ENCODE data around the gene OTOGL.
"Not testable (repeated sequence)": the region's sequence is repeated elsewhere in the genome, so short reads cannot be mapped to it uniquely, and the experiment has no call there.

The OTOGL gene

DNA sequence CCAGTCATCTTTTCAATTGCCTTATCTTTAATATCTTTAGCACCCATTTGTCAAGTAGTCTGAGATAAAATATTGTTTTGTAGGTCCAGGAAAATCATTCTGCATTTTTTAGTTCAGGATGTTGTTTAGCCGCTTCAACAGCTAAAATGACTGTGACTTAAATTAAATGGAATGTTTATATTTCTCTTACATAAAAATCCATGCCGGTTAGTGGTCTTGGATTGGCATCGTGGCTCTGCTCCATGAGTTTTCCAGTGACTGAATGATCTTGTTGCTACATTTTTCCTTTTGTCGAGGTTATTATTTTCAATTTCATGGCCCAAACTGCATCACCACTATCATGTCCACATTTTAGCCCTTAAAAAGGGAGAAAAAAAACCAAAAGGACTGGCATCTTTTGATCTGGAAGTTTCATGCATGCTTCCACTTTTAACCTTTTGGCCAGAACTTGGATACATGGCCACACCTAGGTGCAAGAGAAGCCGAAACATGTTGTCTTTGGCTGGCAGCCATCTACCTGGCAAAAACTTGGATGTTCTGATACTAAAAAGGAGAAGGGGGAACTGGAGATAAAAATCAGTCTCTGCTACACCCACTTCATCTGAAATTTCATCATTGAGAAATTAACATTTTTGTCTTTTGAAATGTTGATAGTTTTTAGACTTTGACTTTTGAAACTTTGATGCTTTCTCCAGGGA lies 142.4 kb downstream of the OTOGL start:
- H3K36me3 ChIP-seq (ENCODE audit: control insufficient read depth, low read length): no peaks in the 10 kb centered on the region
- H3K4me1 ChIP-seq (ENCODE audit: control insufficient read depth, low read length): no peaks in the 10 kb centered on the region
- H3K9me2 ChIP-seq (replicated peaks; ENCODE audit: control insufficient read depth, low read length): no peaks in the 10 kb centered on the region
- H3K79me2 ChIP-seq (ENCODE audit: control insufficient read depth, low read length): no peaks in the 10 kb centered on the region
- no peaks in the 10 kb centered on the region for H4K20me1 ChIP-seq (ENCODE audit: control insufficient read depth, insufficient read depth, low read depth, low read length)
- H3K27me3 ChIP-seq (ENCODE audit: control insufficient read depth, low read length): no peaks in the 10 kb centered on the region
- no peaks in the 10 kb centered on the region for H3K9me3 ChIP-seq (ENCODE audit: control insufficient read depth, insufficient read depth, low read length)
- H3K4me2 ChIP-seq (ENCODE audit: low read length): no peak overlapping the region
- no peak overlapping the region for H3K27ac ChIP-seq (ENCODE audit: low read depth, low read length)
- H3F3A ChIP-seq (ENCODE audit: control insufficient read depth, insufficient read depth): no peaks in the 10 kb centered on the region
- no peak overlapping the region for H3K4me3 ChIP-seq (ENCODE audit: low read length)
- TF ChIP-seq, protein P1, sequence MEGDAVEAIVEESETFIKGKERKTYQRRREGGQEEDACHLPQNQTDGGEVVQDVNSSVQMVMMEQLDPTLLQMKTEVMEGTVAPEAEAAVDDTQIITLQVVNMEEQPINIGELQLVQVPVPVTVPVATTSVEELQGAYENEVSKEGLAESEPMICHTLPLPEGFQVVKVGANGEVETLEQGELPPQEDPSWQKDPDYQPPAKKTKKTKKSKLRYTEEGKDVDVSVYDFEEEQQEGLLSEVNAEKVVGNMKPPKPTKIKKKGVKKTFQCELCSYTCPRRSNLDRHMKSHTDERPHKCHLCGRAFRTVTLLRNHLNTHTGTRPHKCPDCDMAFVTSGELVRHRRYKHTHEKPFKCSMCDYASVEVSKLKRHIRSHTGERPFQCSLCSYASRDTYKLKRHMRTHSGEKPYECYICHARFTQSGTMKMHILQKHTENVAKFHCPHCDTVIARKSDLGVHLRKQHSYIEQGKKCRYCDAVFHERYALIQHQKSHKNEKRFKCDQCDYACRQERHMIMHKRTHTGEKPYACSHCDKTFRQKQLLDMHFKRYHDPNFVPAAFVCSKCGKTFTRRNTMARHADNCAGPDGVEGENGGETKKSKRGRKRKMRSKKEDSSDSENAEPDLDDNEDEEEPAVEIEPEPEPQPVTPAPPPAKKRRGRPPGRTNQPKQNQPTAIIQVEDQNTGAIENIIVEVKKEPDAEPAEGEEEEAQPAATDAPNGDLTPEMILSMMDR (IDR thresholded peaks at IDR 0.05; ENCODE audit: low read depth, low read length, poor library complexity, severe bottlenecking): no peak
- TF ChIP-seq EZH2phosphoT487 (IDR thresholded peaks at IDR 0.05; ENCODE audit: borderline replicate concordance, low read length): no peak

DNA sequence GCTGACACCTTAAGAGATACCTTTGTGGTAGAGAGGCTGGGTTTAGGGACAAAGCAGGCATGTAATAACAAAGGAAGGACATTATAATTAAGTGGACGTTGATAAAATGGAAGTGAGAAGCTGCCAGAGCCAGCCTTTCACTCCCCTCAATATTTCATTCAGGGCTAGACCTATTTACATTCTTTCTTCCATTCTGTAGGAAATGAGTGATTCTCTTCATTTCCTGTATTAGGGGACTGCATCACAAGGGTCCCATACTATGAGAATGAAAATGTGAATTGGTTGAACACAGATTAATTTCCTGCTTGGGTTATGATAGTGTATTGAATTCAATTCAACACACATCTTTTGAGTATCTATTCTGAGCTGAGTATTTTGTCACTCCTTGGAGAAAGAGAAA lies 143.0 kb downstream of the OTOGL start:
- no peaks in the 10 kb centered on the region for H3K9me2 ChIP-seq (replicated peaks; ENCODE audit: control insufficient read depth, low read length)
- no peaks in the 10 kb centered on the region for H3K79me2 ChIP-seq (ENCODE audit: control insufficient read depth, low read length)
- H3K27me3 ChIP-seq (ENCODE audit: control insufficient read depth, low read length): no peaks in the 10 kb centered on the region
- H3F3A ChIP-seq (ENCODE audit: control insufficient read depth, insufficient read depth): no peaks in the 10 kb centered on the region
- H3K4me3 ChIP-seq (ENCODE audit: low read length): no peak overlapping the region
- no peak overlapping the region for H3K4me2 ChIP-seq (ENCODE audit: low read length)
- no peaks in the 10 kb centered on the region for H3K9me3 ChIP-seq (ENCODE audit: control insufficient read depth, insufficient read depth, low read length)
- no peak overlapping the region for H3K27ac ChIP-seq (ENCODE audit: low read depth, low read length)
- H3K36me3 ChIP-seq (ENCODE audit: control insufficient read depth, low read length): no peaks in the 10 kb centered on the region
- H3K4me1 ChIP-seq (ENCODE audit: control insufficient read depth, low read length): no peaks in the 10 kb centered on the region
- H4K20me1 ChIP-seq (ENCODE audit: control insufficient read depth, insufficient read depth, low read depth, low read length): no peaks in the 10 kb centered on the region
- no peak for TF ChIP-seq EZH2phosphoT487 (IDR thresholded peaks at IDR 0.05; ENCODE audit: borderline replicate concordance, low read length)
- TF ChIP-seq, protein P1 (IDR thresholded peaks at IDR 0.05; ENCODE audit: low read depth, low read length, poor library complexity, severe bottlenecking): no peak

DNA sequence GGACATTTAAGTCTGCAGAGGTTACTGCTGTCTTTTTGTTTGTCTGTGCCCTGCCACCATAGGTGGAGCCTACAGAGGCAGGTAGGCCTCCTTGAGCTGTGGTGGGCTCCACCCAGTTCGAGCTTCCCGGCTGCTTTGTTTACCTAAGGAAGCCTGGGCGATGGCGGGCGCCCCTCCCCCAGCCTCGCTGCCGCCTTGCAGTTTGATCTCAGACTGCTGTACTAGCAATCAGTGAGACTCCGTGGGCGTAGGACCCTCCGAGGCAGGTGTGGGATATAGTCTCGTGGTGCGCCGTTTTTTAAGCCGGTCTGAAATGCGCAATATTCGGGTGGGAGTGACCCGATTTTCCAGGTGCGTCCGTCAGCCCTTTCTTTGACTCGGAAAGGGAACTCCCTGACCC lies 150.2 kb downstream of the OTOGL start:
- H3K27ac ChIP-seq (ENCODE audit: low read depth, low read length); H4K20me1 ChIP-seq (ENCODE audit: control insufficient read depth, insufficient read depth, low read depth, low read length); H3K27me3 ChIP-seq (ENCODE audit: control insufficient read depth, low read length); H3K36me3 ChIP-seq (ENCODE audit: control insufficient read depth, low read length); H3F3A ChIP-seq (ENCODE audit: control insufficient read depth, insufficient read depth); H3K4me1 ChIP-seq (ENCODE audit: control insufficient read depth, low read length); H3K9me2 ChIP-seq (replicated peaks; ENCODE audit: control insufficient read depth, low read length); H3K4me3 ChIP-seq (ENCODE audit: low read length); H3K79me2 ChIP-seq (ENCODE audit: control insufficient read depth, low read length); H3K4me2 ChIP-seq (ENCODE audit: low read length); H3K9me3 ChIP-seq (ENCODE audit: control insufficient read depth, insufficient read depth, low read length): not testable (repeated sequence)

DNA sequence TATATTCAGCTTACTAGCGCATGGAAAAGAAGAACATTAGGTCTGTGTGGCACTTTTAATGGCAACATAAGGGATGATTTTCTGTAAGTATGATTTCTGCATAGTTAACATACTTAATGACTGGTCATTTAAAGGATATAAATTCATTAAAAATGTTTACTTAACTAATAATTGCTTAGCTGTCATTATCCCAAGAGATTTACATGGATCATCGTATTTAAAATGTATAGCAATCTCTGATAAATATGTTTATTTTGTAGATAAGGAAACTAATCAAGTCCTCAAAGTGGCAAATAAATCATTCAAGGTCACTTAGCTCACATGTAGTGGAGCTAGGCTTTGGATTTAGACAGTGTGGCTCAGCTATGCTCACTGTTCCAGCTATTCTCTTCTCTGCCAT lies 158.6 kb downstream of the OTOGL start:
- Histone ChIP-seq H3K9me2 (replicated peaks; ENCODE audit: control insufficient read depth, low read length) (no peaks in the 10 kb centered on the region), H4K20me1 (ENCODE audit: control insufficient read depth, insufficient read depth, low read depth, low read length) (no peaks in the 10 kb centered on the region), H3K4me1 (ENCODE audit: control insufficient read depth, low read length) (no peaks in the 10 kb centered on the region), H3K4me3 (ENCODE audit: low read length) (no peak overlapping the region), H3K4me2 (ENCODE audit: low read length) (no peak overlapping the region), H3F3A (ENCODE audit: control insufficient read depth, insufficient read depth) (no peaks in the 10 kb centered on the region), H3K79me2 (ENCODE audit: control insufficient read depth, low read length) (no peaks in the 10 kb centered on the region), H3K27ac (ENCODE audit: low read depth, low read length) (no peak overlapping the region), H3K27me3 (ENCODE audit: control insufficient read depth, low read length) (no peaks in the 10 kb centered on the region), H3K36me3 (ENCODE audit: control insufficient read depth, low read length) (no peaks in the 10 kb centered on the region), H3K9me3 (ENCODE audit: control insufficient read depth, insufficient read depth, low read length) (no peaks in the 10 kb centered on the region)
- TF ChIP-seq EZH2phosphoT487 (IDR thresholded peaks at IDR 0.05; ENCODE audit: borderline replicate concordance, low read length): no peak
- TF ChIP-seq, protein P1 (IDR thresholded peaks at IDR 0.05; ENCODE audit: low read depth, low read length, poor library complexity, severe bottlenecking): no peak
